Tibial nerve (tissue), 3 donors: ENCODE results near the gene CRYBB1.

Experiments
- CTCF ChIP-seq, 5 experiments: fragments of 200-600 bp in 3 of 5; fragments of 450-650 bp in 2 of 5; sonication (generic) in 3 of 5; IDR thresholded peaks; one replicate each; pipeline ENCODE4 v1.5.1; 2016 to 2019; ENCODE audit warnings: antibody characterized with exemption in 5 of 5, mild to moderate bottlenecking in 3 of 5, moderate library complexity in 2 of 5
- POLR2A ChIP-seq, 2 donors: fragments of 450-650 bp; IDR thresholded peaks; one replicate each; pipeline ENCODE4 v1.6.1; 2017; ENCODE audit warnings: antibody characterized with exemption in 2 of 2, mild to moderate bottlenecking in 2 of 2, moderate library complexity in 2 of 2

DNA sequence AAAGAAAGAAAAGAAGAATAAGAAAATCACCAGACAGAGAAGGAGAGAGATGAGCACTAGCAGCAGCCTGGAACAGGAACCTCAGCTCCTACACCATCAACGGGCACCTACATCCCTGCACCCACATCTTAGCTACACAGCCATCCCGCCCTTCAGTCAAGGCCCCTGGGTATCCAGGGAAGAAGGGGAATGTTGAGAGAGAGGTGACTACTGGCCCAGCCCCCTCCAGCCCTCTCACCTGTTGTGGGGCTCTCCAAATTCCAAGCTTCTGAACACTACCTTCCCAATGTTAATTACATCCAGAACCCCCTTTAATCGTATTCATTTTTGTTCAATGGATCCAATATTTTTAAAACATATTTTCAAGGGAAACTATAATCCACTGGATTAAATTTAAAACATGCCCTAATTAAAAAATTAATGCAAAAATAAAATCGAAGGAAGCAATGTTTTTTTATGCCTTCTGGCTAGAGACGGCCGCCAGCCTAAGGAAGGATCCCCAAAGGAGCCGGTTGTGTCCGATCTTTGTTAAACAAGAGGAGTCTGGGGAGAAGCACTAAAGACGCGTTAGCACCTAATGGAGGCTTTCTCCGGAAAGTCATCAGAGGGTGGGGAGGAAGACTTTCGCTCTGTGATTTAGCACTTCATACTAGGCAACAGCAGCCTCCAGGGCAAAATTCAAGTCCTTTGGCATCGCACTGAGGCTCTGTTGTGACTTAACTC lies 37.4 kb downstream of the CRYBB1 start:
- TF ChIP-seq CTCF (IDR thresholded peaks at IDR 0.05) (no peak), POLR2A (IDR thresholded peaks at IDR 0.05) (no peak)
